IPS-NIHi7 (cell line): ENCODE results near the gene MRPL27.

Experiments
- DNase-seq: peaks from one replicate; pipeline ENCODE4 v3.0.0; 2012; ENCODE audit warnings: mixed read lengths; ENCODE audit errors: extremely low spot score

Gene MRPL27

DNA sequence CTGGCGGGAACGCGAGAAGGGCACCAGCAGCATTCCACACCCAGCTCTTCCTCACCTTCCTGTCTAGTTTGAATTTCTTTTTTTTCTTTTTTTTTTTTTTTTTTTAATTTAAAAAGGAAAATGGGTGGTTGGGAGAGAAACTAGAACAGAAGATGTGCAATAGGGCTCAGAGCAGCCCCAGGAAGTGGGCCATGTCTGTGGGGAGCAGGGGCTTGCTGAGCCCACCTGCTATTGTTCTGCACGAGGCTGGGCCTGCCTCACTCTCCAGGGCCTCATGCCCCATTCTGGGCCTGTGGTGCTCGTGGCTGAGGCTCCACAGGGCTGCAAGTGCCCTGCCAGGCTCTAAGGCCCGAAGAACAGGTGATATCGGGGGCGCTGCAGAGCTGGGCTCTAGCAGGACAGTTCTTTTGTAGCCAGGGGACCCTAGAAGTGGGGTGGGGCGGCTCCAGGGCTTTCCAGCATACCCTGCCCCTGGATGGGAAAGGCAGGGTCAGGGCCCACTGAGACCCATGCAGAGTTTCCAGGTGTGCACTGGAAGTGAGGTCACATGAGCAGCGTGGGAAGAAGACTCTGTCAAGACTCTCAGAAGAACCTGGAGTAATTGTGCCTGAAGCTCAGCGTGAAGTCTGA lies 12.4 kb downstream of the MRPL27 start:
- DNase-seq: no peak

DNA sequence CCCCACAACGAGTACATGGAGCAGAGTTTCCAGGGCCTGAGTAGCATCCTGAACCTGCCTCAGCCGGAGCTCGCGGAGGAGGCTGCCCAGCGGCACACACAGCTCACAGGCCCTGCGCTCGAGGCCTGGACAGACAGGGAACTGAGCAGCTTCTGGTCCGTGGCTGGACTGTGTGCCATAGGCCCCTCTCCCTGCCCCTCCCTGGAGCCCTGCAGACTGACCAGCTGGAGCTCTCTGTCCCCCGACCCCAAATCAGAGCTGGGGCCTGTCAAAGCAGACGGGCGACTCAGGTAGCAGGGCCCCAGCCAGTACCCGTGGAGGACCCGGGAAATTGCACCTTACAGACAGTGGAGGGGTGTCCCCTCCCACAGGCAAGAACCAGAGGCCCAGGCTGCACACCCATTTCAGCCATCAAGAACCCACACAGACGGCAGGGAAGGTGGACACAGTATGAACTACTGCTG lies 13.0 kb downstream of the MRPL27 start:
- no peak for DNase-seq

DNA sequence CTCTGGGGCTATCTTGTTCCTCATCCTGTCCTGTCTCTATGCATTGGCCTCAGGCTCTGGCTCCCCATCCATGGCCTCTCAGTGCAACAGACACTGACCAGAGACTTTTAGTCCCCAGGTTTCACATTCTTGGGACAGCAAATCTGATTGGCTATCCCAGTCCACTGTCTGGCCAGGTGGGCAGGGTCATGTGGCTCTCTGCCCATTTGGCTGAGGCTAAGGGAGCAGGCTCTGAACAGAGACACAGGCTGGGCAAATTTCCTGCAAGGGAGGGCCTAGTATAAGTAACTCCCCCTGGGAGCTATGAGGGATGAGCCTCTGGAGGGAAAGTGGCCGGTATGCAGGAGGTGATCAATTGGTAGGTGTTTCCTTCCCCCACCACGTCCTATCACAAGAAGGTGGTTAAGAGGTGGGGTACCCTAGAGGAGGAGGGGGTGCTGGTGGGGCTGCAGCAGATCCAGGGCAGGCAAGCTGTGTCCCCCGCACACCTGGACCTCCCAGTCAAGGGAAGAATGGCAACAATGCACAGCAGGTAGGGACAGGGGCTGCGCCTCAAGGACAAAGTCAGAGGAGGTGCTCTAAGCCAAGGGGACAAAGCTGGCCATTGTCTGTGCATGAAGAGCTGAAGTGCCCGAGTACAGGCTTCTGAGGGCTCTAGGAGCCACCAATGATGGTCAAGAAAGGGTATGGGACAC lies 13.8 kb downstream of the MRPL27 start:
- no peak for DNase-seq

- no peak for DNase-seq
These were observed 14.8 kb downstream of the MRPL27 start for GRCh38 chr17:50358177-50358576.

GRCh38 chr17:50356892-50357510 lies 16.0 kb downstream of the MRPL27 start:
- no peak for DNase-seq

DNA sequence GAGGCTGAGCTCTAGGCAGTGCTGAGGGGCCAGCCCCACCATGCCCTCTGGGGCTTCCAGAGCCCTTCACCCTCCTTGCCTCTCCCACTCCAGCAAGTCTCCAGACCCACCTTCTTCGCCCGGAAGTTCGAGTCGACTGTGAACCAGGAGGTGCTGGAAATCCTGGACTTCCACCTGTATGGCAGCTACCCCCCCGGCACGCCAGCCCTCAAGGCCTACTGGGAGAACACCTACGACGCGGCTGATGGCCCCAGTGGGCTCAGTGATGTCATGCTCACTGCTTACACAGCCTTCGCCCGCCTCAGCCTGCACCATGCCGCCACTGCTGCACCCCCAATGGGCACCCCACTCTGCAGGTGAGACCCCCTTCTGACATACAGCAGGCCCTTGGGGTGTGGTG lies 16.6 kb downstream of the MRPL27 start:
- no peak for DNase-seq

- DNase-seq: no peak
These were observed 17.2 kb downstream of the MRPL27 start for GRCh38 chr17:50355701-50356341.

- DNase-seq: no peak
These were observed 17.7 kb downstream of the MRPL27 start for GRCh38 chr17:50355336-50355700.

DNA sequence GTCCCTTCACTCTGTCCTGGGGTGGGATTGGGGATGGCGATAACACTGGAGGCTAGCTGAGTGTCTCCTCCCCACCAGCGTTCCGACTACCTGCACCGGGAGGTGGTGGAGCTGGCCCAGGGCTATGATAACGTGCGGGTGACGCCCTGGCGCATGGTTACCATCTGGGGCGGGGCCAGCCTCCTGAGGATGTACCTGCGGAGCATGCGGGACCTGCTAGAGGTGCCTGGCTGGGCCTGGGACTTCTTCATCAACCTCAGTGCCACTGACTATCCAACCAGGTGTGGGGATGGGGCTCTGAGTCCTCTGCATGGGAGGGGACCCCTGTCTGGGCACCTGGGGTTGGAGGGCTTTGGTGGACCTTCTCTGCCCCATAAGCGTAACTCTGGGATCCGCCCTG lies 18.2 kb downstream of the MRPL27 start:
- no peak for DNase-seq

DNA sequence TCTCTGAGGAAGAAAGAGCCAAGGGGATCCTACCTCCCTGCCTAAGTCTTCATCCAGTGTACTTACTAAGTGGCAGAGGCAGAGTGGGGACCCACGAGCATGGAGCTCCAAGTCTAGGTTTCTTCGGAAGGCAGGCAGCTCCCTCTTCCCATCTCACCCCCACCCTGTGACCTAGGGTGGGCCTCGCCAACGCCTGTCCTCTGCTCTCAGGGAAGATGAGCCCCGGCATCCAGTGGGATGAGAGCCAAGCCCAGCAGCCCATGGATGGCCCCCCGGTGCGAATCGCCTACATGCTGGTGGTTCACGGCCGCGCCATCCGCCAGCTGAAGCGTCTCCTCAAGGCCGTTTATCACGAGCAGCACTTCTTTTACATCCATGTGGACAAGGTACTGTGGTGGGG lies 18.8 kb downstream of the MRPL27 start:
- DNase-seq: no peak

DNA sequence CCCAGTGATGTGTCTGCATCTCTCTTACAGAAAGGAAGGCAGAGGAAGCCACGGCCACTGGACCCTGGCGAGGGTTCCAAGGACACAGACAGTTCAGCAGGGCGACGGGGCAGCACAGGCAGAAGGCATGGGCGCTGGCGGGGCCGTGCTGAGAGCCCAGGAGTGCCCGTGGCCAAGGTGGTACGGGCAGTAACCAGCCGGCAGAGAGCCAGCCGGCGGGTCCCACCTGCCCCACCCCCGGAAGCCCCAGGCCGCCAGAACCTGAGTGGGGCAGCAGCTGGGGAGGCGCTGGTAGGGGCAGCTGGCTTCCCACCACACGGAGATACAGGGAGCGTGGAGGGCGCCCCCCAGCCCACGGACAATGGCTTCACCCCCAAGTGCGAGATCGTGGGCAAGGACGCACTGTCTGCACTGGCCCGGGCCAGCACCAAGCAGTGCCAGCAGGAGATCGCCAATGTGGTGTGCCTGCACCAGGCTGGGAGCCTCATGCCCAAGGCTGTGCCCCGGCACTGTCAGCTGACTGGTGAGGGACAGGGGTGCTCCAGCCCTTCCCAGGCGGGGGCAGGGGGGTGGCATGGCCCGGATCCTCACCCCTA lies 19.3 kb downstream of the MRPL27 start:
- no peak for DNase-seq

- DNase-seq: no peak
These were observed 20.0 kb downstream of the MRPL27 start for GRCh38 chr17:50352693-50353599.

DNA sequence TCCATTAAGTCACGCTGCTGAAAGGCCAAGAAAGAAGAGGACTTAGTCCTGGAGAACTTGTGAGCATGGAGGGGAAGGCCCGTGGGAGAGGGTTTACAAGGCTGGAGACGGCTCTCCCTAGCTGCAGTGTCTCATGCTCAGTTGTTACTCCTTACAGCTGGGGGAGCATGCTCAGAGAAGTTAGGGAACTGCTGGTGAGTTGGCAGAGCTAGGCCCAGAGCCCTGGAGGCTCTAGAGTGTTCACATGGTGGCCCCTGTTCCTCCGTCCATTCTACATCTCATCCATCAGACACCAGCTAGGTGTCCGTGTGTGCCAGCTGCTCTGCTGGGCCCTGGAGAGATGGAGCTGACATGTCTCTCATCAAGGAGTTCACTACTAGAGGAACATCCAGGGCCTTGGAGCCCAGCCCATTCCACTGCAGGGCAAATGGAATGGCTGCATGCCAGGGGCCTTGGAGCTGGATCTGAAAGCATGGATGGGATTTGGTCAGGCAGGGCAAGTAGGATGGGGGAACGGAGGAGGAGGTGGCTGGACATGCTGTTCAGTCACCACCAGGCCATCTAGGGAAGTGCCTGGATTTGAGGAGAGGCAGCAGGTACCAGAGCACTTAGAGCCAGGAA lies 20.8 kb downstream of the MRPL27 start:
- no peak for DNase-seq

DNA sequence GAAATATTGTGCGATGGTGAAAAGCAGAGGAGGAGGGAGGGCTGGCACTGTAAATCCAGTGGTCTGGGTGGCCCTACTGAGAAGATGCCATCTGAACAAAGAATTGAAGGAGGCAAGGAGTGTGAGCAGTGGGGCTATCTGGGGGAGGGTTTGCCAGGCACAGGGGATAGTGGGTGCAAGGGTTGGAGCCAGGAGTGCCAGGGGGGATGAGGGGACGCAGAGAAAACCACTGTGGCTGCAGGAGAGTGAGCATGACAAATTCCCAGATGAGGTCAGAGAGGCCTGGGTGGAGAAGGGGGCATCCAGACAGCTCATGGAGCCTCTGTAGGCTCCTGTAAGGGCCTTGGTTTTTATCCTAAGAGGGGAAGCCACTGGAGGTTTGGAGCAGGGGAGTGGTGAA lies 22.3 kb downstream of the MRPL27 start:
- no peak for DNase-seq

DNA sequence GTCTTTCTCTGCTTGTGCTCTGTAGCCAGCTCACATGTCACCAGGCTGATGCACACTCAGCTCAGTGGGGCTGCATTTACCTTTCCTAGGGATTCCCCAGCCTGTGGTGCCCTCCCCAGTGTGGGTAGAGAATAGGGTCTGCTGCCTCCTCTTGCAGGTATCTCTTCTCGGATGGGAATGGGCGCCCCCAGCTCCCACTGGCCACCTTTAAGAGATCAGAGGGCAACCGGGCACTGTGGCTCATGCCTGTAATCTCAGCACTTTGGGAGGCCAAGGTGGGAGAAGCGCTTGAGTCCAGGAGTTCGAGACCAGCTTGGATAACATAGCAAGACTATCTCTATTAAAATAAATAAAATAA lies 23.8 kb downstream of the MRPL27 start:
- DNase-seq: no peak

DNA sequence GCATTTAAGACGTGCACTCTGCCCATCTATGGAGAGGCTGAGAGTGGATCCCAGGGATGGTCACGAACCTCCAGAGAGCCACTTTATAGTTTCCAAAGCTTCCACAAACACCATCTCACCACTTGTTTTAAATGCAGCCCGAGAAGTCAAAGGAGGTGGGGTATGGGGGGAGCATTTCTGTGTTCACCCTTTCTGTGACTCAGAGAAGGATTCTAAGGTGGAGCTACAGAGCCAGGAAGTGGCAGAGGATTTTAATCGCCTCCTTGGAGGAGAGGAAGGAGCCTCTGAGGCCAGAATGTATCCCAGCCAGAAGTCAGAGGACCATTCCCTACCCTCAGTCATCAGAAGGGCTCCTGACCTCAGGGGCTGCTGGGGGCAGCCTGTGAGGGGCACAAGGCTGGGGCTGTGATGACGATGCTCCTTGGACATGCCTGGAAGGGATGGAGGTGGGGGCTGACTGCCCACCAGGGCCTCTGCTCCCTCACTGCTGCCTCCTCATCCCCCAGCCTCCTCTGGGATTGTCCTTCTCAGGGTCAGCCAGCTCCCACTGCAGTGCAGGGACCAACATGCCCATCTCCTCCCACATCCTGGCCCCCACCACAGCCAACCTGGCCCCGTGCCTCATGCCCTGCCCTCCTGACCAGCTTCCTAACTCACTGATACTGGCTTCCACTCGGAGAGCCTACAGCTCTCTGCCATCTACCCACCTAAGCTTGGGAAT lies 24.3 kb downstream of the MRPL27 start:
- no peak for DNase-seq

GRCh38 chr17:50347894-50348291 lies 25.1 kb downstream of the MRPL27 start:
- no peak for DNase-seq

DNA sequence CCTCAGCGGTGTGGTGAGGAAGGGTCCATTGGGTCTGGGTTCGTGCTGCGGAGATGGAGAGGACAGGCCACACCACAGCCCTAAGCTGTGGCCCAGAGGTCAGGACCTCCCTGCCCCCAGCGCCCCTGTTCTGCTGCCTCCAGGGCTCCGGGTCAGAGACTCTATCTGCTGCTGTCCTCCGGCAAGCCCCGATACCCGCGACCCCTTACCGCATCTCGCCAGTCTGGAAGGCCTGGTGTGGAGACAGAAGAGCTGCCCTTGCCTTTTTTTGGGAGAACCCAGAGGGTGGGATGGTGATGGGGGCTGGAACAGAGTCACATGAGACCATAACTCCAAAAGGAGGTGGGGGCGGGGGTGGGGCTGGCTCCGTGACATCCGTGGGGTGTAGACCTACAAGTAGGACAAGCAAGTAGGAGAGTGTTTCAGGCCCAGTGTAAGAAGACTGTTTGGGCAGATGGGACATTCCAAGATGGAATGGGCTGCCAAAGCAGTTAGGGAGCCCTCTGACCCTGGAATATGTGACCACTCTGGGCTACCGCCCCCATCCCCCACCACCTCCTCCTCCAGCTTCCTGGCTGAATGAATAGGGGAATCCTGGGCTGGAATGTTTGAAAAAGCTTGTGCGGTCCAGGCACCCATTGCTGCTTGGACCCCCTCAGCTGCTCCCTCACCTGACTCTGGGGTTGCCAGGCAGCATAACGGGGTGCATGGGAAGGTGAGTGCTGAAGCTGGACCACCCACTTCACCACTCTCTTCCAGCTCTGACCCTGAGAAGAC lies 25.7 kb downstream of the MRPL27 start:
- DNase-seq: peak; percentile 41

- peak; percentile 68 for DNase-seq
These were observed 26.5 kb downstream of the MRPL27 start for GRCh38 chr17:50346313-50347116.
